Aorta (tissue), 5 donors: ENCODE measurements around the gene RBM26. TPM values are rescaled to one million over a fixed set of nuclear protein-coding genes. Genes with fewer than 3 reads are reported as not detected.

Experiments
- ATAC-seq: fragments of 200-7000 bp; cut with Tn5 transposase; one replicate; pipeline ENCODE4 v1.9.1; 2022; ENCODE audit warnings: moderate library complexity; ENCODE audit not compliant: low FRiP score
- DNase-seq, 2 donors: peaks; one replicate each; pipeline ENCODE4 v3.0.0-alpha.2; 2020
- H3K27ac ChIP-seq, 2 donors: one replicate each; pipeline ENCODE4 v1.5.1; 2013; ENCODE audit warnings: low read length in 2 of 2, mild to moderate bottlenecking in 2 of 2, moderate library complexity in 2 of 2, control low read depth in 1 of 2, inconsistent platforms in 1 of 2, low read depth in 1 of 2
- H3K27me3 ChIP-seq, 2 donors: one replicate each; pipeline ENCODE4 v1.6.1; 2013; ENCODE audit warnings: control low read depth in 1 of 2, low read length in 1 of 2, mild to moderate bottlenecking in 1 of 2, moderate library complexity in 1 of 2; ENCODE audit not compliant: insufficient read depth in 2 of 2, control insufficient read depth in 1 of 2
- H3K36me3 ChIP-seq, 2 donors: one replicate each; pipeline ENCODE4 v1.6.1; 2013; ENCODE audit warnings: control low read depth in 1 of 2, low read length in 1 of 2, mild to moderate bottlenecking in 1 of 2; ENCODE audit not compliant: insufficient read depth in 2 of 2, control insufficient read depth in 1 of 2
- H3K4me1 ChIP-seq, 2 donors: one replicate each; pipeline ENCODE4 v1.6.1; 2013; ENCODE audit warnings: low read length in 2 of 2, control low read depth in 1 of 2, mild to moderate bottlenecking in 1 of 2, moderate library complexity in 1 of 2; ENCODE audit not compliant: insufficient read depth in 2 of 2, control insufficient read depth in 1 of 2
- H3K4me3 ChIP-seq, 2 donors: one replicate each; pipeline ENCODE4 v1.5.1; 2013; ENCODE audit warnings: low read length in 2 of 2, control low read depth in 1 of 2, mild to moderate bottlenecking in 1 of 2
- H3K9me3 ChIP-seq: one replicate; pipeline ENCODE4 v1.6.1; 2013; ENCODE audit warnings: mild to moderate bottlenecking, low read length; ENCODE audit not compliant: control insufficient read depth
- WGBS, 2 donors: extraction: QIAGEN DNeasy Blood & Tissue Kit; methylation state at CpG; one replicate each; pipeline ENCODE4 v1.1.7; 2013; 5-methylcytosine and 5-hydroxymethylcytosine counted together
- intact Hi-C, 2 donors: fragments of 100-400 bp; cut with DNase I; formaldehyde crosslinking; loops; one replicate each; pipeline versions ENCODE4 v1.14.2 to v1.15.0; 2022
- polyA plus RNA-seq, 2 donors: library from polyadenylated mRNA; stranded (reverse); fragments of 200-250 nt; gene quantifications; one replicate each; pipeline ENCODE4 v1.2.3, GENCODE V29; 2013
- total RNA-seq, 2 donors: library from RNA; stranded (reverse); fragmentation: NEBNext Ultra II Directional; extraction: Animal tissue kit (Norgen Biotek cat#: 25700); gene quantifications; one replicate each; pipeline ENCODE4 v1.2.1, GENCODE V29; 2021
- donor health status: healthy with polysubstance abuse.
- donor health status: Bipolar disorder and iron deficiency.
- donor health status: DM: no; HTN: no; CAD: no.
- donor health status: DM: no; HTN: no; CAD: no.
- donor health status: DM: yes; HTN: yes; CAD: no.

RBM26 gene
- total and polyA plus RNA-seq, 4 donors = 5.5 to 54.6 (median 29.6) TPM

DNA sequence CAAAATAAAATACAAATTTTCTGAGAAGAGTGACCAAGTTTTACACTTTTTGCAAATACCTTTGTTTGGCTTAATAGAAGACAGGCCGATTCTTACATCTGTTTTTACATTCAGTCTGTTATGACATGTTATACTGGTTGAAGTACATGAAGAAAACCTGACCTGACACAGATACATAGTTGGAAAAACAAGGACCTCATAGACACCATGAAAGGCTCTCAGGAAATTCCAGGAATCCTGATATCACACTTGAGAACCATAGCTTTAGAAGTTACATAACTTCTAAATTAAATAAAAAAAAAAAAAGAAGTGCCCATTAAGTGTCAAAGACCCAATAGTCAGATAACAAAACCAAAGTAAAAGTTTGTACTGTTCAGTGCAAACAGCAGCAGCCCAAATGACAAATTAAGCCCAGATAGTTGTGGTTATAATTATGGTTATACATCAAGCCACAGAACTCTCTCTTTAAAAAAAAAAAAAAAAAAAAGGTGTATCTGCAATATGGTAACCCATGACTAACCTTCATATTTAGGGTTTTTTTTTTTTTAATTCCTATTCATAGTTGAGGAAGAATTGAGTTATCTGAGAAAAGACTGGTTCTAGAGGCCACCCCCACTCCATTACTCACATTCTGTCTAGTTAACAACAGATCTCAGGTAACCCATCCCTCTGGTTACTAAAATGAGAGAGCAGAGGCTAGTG is 19.8 kb downstream of the RBM26 start:
- Histone ChIP-seq H3K4me1 (no peaks in the 10 kb centered on the region), H3K36me3 (no peaks in the 10 kb centered on the region), H3K4me3 (no peak overlapping the region), H3K9me3 (no peaks in the 10 kb centered on the region), H3K27me3 (no peaks in the 10 kb centered on the region), H3K27ac (no peak overlapping the region)
- 85 to 88% methylated on average over 1 of the region's 1 CpG for WGBS, 2 donors
- DNase-seq = no peak
- intact Hi-C loops = no loop called here
- ATAC-seq = no peak

DNA sequence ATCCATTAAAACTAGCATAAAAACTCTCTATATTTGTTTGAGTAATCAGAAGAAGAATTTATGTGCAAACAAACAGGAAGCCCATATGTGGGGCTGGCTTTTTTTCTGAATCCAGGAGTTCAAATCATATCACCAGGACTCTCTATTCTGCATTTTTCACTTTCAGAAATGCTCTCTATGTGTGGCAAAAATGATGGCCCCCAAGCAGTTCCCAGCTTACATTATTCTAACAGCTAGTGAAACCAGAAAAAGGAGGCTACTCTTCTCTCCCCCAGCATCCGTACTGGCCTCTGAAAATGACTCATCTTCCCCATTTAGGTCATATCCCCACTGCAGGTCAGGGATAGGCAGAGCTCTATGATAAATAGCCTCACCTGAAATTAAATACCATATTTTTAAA is 20.4 kb downstream of the RBM26 start:
- Histone ChIP-seq H3K27ac (no peak overlapping the region), H3K27me3 (no peaks in the 10 kb centered on the region), H3K9me3 (no peaks in the 10 kb centered on the region), H3K36me3 (no peaks in the 10 kb centered on the region), H3K4me1 (no peaks in the 10 kb centered on the region), H3K4me3 (no peak overlapping the region)
- 40 to 52% methylated on average over 1 of the region's 1 CpG for WGBS, 2 donors
- intact Hi-C loops = no loop called here
- DNase-seq = no peak
- no peak for ATAC-seq

DNA sequence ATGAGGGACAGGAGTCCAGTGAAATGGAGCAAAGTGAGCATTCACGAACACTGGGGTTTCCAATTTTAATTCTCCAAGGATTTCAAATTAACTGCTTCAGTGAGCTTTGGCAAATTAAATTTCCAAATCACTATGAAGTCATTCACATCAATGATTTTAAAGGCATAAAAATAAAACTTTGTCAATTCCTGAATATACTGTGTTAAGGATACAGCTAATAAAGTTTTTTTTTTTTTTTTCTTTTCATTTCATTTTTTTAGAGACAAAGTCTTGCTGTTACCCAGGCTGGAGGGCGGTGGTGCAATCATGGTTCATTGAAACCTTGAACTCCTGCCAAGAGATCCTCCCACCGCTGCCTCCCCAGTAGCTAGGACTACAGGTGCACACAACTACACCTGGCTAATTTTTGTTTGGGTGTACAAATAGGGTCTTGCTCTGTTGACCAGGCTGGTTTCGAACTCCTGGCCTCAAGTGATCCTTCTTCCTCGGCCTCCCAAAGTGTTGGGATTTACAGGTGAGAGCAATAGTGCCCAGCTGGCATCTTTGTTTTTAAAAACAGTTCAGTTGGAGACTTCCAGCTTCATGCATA is 21.9 kb downstream of the RBM26 start:
- intact Hi-C loops = no loop called here
- Histone ChIP-seq H3K27ac (no peak overlapping the region), H3K36me3 (no peaks in the 10 kb centered on the region), H3K4me3 (no peak overlapping the region), H3K4me1 (no peaks in the 10 kb centered on the region), H3K9me3 (no peaks in the 10 kb centered on the region), H3K27me3 (no peaks in the 10 kb centered on the region)
- no peak for DNase-seq
- ATAC-seq = no peak
- WGBS, 2 donors = 96 to 97% methylated on average over 5 of the region's 5 CpGs

DNA sequence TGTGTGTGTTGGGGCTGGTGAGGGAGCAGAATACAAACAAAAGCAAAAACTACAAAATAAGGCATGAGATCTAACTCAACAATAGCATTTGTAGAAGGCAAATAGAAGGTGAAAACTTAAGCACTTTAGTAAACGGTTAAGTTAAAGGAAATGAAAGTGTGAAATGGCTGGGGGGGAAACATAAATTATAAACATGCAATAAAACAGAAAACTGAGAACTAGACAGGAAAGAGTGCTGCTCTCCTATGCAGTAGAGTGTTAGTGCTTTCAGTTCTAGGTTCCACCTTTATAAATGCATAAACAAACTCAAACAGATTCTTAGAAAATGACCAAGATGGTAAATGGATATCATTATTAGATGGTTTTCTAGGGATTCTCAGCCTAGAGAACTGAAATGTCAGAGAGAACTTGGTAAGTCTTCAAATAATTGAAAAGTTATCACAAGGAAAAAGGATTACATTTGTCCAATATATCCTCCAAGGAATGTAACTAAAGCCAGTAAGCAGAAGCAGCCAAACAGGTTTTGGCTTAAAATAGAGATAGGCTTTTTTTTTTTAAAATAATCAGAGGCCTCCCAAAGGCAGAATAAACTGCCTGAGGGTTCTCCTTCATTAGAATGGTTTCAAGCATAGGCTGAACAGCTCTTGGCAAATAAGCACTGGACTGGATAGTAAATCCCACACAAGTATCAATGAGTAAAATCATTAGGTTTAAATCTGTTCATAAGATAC is 23.3 kb downstream of the RBM26 start:
- Histone ChIP-seq H3K27ac (no peak overlapping the region), H3K4me1 (no peaks in the 10 kb centered on the region), H3K4me3 (no peak overlapping the region), H3K27me3 (no peaks in the 10 kb centered on the region), H3K36me3 (no peaks in the 10 kb centered on the region), H3K9me3 (no peaks in the 10 kb centered on the region)
- no peak for DNase-seq
- ATAC-seq = no peak
- WGBS, 2 donors = 36 to 39% methylated on average over 1 of the region's 1 CpG
- intact Hi-C loops = no loop called here

DNA sequence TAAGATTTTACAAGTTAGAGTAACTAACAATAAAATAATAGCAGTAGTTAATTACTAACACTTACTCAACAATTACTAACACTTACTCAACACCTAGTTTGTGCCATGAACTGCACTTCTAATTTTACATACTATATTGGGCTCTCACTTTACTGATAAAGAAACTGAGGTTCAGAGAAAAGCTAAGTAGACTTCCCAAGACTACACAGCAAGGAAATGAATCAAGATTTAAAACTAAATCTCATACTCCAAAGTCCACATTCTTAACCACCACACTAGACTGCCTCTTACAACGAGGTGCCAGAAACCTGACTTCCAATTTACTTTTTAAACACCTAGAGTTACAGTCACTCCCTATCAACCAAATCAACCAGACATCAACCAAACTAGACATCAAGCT is 25.1 kb downstream of the RBM26 start:
- Histone ChIP-seq H3K36me3 (peaks cover 3% of the 10 kb centered on the region in 2 donors), H3K4me1 (no peaks in the 10 kb centered on the region), H3K4me3 (no peak overlapping the region), H3K27me3 (no peaks in the 10 kb centered on the region), H3K27ac (no peak overlapping the region), H3K9me3 (no peaks in the 10 kb centered on the region)
- ATAC-seq = no peak
- DNase-seq = no peak
- intact Hi-C loops = no loop called here
- WGBS, 2 donors = 82 to 94% methylated on average over 1 of the region's 1 CpG

DNA sequence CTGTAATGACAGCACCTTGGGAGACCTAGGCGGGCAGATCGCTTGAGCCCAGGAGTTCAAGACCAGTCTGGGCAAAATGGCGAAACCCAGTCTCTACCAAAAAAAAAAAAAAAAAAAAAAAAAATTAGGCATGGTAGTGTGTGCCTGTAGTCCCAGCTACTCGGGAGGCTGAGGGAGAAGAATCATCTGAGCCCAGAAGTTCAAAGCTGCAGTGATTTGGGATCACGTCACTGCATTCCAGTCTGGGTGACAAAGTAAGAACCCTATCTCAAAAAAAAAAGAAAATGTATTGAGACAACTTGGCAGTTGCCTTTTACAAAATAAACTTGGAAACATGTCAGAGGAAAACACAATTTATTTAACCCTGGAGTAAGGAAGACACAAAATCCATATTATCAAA is 26.8 kb downstream of the RBM26 start:
- Histone ChIP-seq H3K4me1 (no peaks in the 10 kb centered on the region), H3K36me3 (peaks cover 3% of the 10 kb centered on the region in 2 donors), H3K27me3 (no peaks in the 10 kb centered on the region), H3K27ac (no peak overlapping the region), H3K9me3 (no peaks in the 10 kb centered on the region), H3K4me3 (no peak overlapping the region)
- 69 to 70% methylated on average over 5 of the region's 5 CpGs for WGBS, 2 donors
- no peak for DNase-seq
- no peak for ATAC-seq
- intact Hi-C loops = no loop called here

DNA sequence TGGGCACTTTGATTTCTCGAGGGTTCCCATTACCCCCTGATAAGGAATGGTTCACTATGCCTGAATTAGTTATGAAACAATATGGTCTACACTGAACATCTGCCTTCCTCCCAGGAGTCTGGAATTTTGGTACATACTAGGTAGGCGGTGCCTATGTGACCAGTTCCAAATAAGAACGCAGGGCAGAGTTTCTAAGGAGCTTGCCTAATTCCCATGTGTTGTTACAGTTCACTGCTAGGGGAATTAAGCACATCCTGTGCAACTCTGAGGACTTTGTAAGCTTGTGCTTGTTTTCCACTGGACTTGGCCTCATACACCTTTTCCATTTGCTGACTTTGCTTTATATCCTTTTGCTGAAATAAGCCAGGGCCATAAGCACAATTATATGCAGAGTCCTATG is 29.2 kb downstream of the RBM26 start:
- H3K27ac ChIP-seq = no peak overlapping the region
- no peak for DNase-seq
- no peak for ATAC-seq
- no peak overlapping the region for H3K4me3 ChIP-seq
- H3K9me3 ChIP-seq = no peaks in the 10 kb centered on the region
- no peaks in the 10 kb centered on the region for H3K27me3 ChIP-seq
- intact Hi-C loops = no loop called here
- peaks cover 3 to 5% of the 10 kb centered on the region in 2 donors for H3K36me3 ChIP-seq
- 81 to 82% methylated on average over 3 of the region's 3 CpGs for WGBS, 2 donors
- H3K4me1 ChIP-seq = no peaks in the 10 kb centered on the region

DNA sequence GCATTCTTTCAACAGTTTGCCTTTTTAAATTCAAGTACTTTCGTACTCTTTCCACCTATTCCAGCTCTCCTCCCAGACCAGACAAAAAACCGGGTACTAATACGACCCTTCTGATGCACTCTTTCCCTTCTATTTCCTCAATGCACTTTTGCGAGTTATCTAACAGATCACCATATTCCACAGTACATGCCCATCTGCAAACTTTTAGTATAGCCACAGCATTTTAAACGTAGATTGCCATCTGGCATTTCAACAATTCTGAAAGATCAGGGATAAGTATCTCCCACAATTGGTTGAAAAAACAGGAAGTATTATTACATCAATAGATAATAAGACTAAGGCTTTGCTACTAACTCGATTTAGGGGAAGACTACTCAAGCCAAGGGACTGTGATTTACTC is 31.5 kb downstream of the RBM26 start:
- H3K27ac ChIP-seq = no peak overlapping the region
- ATAC-seq (no peak), DNase-seq (no peak)
- no peak overlapping the region for H3K4me3 ChIP-seq
- no peaks in the 10 kb centered on the region for H3K9me3 ChIP-seq
- peaks cover 3 to 5% of the 10 kb centered on the region in 2 donors for H3K36me3 ChIP-seq
- WGBS, 2 donors = 82 to 84% methylated on average over 6 of the region's 6 CpGs
- intact Hi-C loops = no loop called here
- no peaks in the 10 kb centered on the region for H3K27me3 ChIP-seq
- no peaks in the 10 kb centered on the region for H3K4me1 ChIP-seq

DNA sequence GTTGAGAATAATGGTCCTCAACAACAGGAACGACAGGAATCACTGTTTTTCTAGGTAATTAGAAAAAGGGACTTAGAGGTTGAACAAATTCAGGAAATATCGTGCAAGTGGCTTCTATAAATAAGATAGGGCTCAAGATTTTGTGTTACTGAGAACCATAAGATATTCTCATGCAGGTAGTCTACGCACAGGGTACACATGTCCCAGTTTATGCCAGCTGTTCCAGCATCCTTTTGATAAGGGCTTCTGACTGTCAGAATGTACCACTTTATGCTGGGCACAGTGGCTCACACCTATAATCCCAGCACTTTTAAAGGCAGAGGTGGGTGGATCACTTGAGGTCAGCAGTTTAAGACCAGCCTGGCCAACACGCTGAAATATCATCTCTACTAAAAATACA is 32.1 kb downstream of the RBM26 start:
- no peak for DNase-seq
- H3K4me3 ChIP-seq = no peak overlapping the region
- 82 to 88% methylated on average over 4 of the region's 4 CpGs for WGBS, 2 donors
- H3K27ac ChIP-seq = no peak overlapping the region
- no peaks in the 10 kb centered on the region for H3K27me3 ChIP-seq
- H3K36me3 ChIP-seq = peaks cover 3 to 5% of the 10 kb centered on the region in 2 donors
- no peak for ATAC-seq
- no peaks in the 10 kb centered on the region for H3K4me1 ChIP-seq
- intact Hi-C loops = no loop called here
- no peaks in the 10 kb centered on the region for H3K9me3 ChIP-seq
